ENCODE data around the gene PIP4K2C. TPM values are rescaled to one million over a fixed set of nuclear protein-coding genes. Genes with fewer than 3 reads are reported as not detected.
A peak's percentile ranks its signal among the peaks of the same experiment; 100 is the strongest.
"Not testable (repeated sequence)": the region's sequence is repeated elsewhere in the genome, so short reads cannot be mapped to it uniquely, and the experiment has no call there.

The PIP4K2C gene
- polyA plus RNA-seq, 1 donor = 12.1 TPM

- DNase-seq = no peak
Measured at GRCh38 chr12:57622293-57623245, 31.6 kb downstream of the PIP4K2C start.

DNA sequence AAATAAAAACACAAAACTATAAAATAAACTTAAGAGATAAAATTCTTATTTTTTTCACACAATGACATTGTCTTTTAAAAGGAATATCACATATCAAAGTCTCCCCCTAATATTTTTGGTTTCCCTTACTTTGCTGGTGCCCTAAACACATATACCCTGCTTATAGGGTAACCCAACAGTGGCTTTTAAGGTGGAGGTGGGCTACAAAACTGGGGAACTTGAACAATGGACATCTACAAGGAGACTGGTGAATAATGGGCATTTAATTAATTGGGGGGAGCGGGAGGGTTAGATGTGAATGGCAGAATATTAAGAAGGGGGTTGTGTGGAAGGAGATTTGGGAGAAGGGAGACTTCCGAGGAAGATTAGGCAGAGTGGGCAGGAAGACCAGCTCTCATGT is 32.4 kb downstream of the PIP4K2C start:
- no peak for DNase-seq

GRCh38 chr12:57623811-57624390 is 32.9 kb downstream of the PIP4K2C start:
- no peak for DNase-seq

GRCh38 chr12:57624441-57625220 is 33.6 kb downstream of the PIP4K2C start:
- no peak for DNase-seq

DNA sequence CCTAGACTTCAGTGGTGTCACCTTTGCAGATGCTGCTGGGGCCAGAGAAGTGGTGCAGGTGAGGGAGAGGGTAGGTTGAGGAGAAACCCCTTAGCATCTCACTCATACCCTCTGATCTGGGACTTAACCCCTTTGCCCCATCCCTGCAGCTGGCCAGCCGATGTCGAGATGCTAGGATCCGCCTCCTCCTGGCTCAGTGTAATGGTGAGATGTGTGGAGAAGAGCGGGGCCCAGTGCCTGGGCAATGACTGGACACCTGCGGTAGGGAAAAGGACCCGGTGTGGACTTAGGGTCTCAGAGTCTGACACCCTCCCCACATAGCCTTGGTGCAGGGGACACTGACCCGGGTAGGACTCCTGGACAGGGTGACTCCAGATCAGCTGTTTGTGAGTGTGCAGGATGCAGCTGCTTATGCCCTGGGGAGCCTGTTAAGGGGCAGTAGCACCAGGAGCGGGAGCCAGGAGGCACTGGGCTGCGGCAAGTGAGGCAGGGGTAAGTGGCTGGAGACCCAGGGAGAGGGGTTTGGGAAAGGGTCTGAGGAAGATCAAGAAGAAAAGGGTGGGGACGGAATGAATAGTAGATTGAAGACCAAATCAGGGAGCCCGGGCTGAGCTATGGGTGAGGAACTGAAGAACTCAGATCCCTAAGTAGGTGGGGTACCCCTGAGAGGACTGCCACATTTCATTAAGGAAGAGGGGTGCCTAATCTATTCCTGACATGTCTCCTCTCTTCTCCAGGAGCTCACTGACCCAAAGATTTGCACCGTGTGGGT is 34.5 kb downstream of the PIP4K2C start:
- no peak for DNase-seq

- no peak for DNase-seq
Measured at GRCh38 chr12:57626111-57626920, 35.3 kb downstream of the PIP4K2C start.

DNA sequence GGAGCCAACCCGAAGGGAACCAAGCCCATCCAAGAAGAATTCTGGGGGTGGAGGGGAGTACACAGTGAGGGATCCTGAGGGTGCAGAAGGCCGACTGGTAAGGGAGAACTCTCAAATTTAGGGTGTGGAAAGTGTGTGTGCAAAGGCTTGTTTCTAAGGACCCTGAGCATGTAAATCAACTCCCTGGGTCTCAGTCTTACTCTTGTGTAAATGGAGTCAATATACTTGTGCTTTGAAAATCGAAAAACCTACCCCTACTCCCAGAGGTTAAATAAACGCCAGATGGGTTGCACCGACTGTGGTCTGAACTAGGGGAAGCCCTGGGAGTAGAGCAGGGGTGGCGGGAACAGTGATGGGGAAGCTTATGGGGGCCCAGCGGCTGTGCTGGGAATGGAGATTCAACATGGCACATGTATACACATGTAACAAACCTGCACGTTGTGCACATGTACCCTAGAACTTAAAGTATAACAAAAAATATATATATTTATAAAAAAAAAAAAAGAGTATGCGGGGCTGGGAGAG is 36.0 kb downstream of the PIP4K2C start:
- DNase-seq = no peak

DNA sequence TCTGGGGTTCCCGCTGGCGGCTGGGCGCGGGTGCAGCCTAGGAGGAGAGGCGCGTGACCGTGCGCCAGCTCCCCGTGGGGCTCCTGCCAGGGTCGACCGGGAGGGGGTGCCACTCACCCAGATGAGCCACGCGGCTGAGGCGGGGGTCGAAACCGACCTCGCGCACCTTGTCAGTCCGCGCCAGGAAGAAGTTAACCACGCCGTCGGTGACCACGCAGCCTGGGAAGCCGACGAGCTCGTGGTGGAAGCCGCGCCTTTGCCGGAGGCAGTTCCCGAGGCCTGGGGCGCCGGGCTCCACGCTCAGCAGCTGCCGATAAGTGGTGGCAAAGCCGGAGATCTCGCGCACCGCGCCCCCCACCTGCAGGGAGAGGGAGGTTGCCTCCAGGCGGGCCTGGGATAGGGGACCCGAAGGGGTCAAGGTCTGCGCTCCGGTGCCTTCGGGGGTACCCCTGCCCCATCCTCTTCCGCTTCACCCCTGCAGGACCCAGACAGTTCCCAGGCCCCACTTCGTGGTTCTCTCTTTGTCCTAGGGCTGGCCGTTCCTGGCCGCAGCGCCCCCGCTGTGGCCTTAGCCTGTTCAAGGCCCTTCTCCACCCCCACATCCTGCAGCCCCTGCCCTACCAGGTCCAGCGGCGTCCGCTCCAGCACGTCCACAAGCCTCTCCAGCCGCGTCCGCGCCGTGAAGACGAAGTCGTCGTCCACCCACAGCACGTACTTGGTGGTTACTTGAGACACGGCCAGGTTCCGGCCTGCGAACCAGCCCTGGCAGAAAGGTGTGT is 36.7 kb downstream of the PIP4K2C start:
- DNase-seq = no peak

- DNase-seq = no peak
Measured at GRCh38 chr12:57628280-57629191, 37.5 kb downstream of the PIP4K2C start.

GRCh38 chr12:57629897-57630471 is 39.0 kb downstream of the PIP4K2C start:
- no peak for DNase-seq

- DNase-seq = no peak
Measured at GRCh38 chr12:57630891-57631433, 40.0 kb downstream of the PIP4K2C start.

DNA sequence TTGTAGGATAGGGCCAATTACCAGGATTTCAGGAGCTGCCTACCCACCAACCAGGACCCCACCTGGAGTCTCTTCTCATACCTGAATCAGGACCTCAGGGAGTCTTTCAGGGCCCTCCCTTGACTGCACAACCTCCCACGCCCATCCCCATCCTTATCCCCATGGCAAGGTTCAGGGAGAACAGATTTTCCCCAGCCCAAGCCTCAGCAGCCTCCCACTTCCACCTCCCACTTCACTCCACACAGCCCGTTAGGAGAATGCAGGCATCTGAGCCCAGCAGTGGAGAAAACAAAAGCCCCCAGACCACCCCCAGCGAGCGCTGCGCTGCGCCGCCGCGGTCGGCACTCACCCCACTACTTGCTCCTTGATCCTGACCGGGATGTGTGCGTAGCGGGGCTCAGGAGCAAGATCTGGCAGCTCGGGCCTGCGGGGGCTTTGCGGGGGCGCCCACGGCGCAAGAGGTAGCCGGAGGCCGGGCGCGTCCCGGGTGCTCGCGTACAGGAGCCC is 40.6 kb downstream of the PIP4K2C start:
- DNase-seq = no peak

DNA sequence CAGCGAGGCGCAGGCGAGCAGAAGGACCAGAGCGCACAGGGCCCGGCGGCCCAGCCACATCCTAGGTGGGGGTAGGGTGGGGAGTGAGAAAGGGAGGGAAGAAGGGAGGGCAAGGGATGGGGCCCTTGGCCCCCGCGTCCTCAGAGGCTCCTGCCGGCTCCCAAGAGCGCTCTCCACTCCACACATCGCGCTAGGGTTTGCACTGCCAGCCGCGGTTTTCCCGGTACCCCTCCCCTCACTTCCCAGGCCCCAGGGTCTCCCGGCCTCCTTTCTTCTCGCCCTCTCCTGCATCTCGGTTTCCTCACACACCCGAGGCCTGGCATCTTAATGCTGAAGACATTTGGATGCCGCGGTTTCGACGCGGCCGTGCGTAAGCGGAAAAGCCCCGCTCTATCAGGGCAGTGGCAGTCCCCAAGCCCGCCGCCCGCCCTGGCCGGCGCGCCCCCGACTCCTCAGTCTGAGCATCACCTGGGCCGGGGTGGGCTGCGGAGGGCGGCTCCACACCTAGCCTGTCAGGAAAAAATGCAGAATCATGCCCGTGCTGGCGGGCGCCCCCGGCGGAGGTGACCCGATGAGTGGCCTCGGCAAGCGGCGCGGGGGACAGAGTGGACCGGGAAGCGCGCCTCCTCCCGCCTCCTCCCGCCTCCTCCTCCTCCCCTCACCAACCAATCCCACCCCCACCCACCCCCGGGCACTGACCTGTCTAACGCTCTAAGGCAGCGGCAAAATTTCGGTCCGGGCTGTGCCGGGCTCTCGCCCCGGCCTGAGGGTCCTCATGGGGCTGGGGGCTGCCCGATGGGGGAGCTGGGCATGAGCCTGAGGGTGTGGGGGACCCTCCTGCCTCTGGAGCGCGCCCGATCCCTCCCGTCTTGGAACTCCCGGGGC is 41.3 kb downstream of the PIP4K2C start:
- no peak for DNase-seq

- DNase-seq = peak; percentile 64
Measured at GRCh38 chr12:57632958-57633840, 42.2 kb downstream of the PIP4K2C start, which contains the start of gene B4GALNT1. B4GALNT1 (minus strand) TSS chr12:57633201; CDS start chr12:57632132, 1,069 bp downstream.

GRCh38 chr12:57636731-57637130 is 45.7 kb downstream of the PIP4K2C start:
- not testable (repeated sequence) for DNase-seq

GRCh38 chr12:57637364-57637763 is 46.4 kb downstream of the PIP4K2C start:
- DNase-seq = no peak
